CD4-positive, alpha-beta T cell treated with Interleukin-10 for 1 hour (primary cell): ENCODE results near the gene MED31.
"Not testable (repeated sequence)": the region's sequence is repeated elsewhere in the genome, so short reads cannot be mapped to it uniquely, and the experiment has no call there.

Source experiments
- DNase-seq: peaks from one replicate; pipeline ENCODE4 v3.0.0-alpha.2; 2020

Gene MED31

DNA sequence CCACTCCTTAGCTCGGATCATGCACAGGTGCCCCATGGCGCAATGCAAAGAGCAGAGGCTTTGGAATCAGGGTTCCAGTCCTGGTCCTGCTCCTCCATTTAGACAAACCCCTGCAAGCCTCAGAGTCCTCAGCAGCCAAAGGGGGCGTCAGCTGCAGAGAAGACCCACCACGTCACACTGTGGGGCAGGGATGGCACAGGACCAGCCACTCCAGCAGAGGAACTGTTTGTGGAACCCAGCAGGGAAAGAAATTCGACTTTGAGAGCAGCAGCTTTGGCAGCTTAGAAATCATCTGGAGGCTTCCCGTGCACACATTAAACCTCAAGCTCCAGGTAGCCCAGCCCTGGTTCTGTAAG lies 25.4 kb upstream of the MED31 start:
- DNase-seq: no peak

DNA sequence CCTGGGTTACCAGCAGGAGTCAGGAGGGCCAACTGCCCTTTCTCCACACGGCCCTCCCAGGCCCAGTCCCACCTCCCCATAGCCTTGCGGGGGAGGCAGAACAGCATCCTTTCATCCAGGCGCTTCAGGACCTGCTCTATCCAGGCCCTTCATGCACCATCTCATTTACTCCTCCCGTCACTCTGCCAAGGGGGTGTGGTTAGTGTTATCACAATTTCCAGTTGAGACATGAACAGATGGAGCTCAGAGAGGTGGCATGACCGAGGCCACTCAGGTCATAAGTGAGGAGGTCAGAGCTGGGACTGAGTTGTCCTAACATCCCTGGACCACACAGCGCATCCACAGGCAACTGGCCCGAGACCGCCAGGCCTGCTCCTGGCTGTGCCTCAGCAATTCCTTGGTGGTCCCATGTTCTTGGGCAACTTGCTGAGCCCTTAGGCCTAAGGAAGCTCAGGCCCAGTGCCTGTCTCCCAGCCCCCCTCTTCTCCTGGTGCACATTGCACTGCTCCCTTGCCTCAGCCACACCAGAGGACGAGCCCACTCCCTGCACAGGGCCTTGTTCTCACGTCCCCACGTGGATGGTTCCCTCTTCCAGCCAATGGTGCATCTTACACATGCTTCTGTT lies 23.9 kb upstream of the MED31 start:
- DNase-seq: no peak

DNA sequence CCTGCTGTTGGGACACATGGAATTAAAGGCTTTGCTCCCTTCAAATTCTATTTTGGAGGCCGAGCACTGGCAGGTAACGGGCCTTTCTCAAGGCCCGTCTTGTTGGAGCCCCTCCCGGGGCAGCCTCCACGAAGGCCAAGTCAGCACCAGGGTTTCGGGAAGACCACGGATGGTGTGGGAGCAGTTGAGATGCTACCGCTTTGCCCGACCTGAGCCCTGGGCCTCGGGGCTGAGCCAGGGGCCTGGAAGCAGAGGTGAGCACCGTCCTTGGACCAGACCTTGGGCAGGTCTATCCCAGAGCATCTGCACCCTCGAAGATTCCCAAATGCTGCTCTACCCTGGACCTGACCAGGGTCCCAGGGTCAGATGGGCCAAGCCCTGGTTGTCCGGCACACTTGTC lies 23.2 kb upstream of the MED31 start:
- no peak for DNase-seq

DNA sequence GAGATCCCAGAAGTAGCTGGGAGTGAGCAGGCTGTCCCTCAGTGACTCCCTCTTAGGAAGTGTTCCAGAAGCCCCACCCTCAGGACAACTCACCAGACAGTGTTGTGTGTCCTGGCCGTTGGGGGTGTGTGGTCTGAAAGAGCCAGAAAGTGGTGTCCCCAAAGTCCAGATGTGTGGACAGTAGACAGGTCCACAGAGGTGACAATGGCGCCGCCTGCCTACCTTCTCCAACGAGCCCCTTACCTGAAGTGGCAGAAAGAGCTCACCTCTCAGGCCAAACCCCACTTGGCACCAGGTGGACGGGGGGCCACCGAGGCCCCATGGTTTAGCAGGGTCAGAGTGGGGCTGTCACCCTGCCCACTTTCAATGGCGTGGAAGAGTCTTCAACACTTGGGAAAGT lies 20.0 kb upstream of the MED31 start:
- DNase-seq: no peak

DNA sequence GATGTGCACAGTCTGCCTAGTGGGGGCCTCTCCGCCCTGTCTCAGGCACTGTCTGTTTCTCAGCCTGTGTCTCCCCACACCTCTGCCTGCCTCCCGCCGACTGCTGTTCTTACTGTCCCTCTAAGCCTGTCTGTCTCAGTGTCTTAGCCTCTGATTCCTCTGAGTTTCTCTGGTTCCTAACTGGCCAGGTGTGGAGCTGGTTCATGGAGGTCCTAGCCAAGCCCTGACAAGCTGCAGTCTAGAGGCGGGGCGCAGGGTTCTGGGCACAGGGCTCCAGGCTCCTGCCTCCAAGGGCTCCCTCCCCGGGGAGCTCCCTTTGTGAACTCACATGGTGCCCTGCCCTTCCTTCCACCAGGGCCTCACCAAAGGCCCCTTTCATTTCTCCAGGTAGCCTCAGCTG lies 19.6 kb upstream of the MED31 start:
- DNase-seq: no peak

DNA sequence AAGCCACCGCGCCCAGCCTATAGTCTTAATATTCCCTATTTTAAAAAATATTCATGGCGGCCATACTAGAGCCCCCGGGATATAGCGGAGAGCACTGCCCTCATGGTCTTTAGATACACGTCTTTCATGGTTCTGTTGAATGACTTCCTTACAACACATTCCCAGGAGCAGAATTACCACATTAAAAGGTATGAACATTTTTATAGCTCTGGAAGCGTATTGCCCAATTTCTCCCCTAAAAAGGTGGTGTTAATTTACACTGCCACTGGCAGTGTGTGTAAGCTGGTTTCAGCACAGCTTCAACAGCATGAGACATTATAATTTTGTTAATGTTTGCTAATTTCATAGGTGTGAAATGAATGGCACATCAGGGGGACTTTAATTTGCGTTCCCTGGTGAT lies 19.2 kb upstream of the MED31 start:
- DNase-seq: no peak

DNA sequence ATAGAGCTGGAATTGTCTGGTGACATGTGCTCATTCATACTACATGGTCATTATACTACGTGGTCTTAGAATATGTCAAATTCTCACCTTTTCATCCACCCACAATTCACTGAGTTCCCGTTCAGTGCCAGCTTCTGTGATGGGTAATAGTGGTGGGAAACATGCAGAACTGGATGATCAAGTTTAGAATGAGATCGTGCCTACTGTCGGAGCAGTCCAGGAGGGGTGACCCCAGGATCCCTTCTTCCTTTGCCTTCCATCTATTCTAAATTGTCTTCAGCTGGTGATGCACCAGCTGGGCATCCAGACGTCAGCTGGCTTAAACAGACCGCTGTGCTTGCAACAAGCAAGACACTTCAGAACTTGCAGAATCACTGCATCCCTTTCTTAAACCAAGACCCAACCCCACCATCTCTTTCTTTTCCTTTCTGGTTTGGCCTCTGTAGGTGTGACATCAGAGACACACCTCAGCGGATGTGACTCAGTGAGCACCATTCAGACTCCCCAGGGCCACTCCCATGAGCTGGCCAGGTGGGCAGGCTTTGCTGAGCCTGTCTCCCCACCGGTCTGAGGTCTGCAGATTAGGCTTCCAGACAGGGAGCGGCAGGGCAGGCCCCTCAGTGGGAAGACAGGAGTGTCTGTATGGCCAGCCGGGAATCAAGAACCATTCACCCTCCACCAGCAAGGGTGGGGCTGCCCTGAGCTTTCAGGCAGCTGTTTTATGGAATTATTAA lies 18.2 kb upstream of the MED31 start:
- DNase-seq: no peak

DNA sequence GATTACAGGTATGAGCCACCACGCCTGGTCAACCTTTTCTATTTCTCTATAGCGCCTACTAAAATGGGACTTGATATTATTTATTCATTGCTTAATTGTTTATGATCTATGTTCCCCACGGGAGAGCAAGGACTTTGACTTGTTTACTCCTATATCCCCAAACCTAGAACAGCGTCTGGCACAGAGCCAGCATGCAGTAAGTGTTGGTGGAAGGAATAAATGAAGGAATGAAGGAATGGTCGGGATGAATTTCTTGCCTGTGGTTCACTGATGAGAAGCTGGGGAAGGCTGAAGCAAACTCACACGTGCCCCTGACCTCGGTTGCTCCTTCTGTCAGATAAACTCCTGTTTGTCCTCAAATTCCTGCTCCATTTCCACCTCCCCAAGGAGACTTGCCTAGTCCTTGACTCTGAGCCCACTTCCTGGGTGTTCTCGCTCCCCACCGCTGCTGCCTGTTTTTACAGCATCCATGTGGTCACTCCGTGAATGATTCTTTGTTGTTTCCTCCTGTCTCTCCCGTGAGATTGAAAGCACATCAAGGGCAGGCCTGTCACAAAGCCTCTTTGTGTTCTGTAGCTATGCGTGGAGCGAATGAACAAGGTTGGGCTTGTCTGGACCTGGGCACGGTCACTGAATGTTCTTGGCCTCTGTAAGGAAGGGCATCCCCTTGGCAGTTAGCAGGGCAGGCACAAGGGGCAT lies 17.5 kb upstream of the MED31 start:
- no peak for DNase-seq

DNA sequence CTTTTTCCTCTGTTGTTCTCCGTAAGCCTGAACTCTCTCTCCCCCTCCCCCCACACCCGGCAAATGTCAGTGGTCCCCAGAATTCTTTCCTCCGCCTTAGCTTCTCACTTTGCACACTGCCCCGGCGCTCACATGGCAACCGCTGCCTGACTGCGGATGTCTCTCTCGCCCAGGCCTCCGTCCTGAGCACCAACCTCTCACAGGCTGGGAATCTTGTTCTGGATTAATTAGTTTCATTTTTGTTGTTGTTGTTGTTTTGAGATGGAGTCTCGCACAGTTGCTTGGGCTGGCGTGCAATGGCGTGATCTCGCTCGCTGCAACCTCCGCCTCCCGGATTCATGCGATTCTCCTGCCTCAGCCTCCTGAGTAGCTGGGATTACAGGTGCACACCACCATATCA lies 16.8 kb upstream of the MED31 start:
- no peak for DNase-seq

DNA sequence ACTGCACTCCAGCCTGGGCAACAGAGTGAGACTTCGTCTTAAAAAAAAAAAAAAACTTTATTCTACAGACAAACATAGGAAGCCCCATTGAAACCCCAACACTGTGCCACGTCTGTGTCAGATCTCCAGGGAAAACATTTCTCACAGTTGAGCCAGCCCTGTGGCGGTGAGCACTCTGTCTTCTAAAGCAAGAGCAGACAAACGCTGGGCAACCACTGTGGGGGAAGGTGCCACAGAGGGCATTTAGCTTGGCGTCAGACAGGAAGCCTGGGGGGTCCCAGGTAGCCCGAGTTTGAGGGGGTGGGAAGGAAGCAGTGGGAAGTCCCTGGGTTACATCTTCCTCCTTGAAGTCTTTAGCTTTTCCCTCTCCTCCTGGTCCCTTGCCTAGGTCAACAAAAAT lies 16.1 kb upstream of the MED31 start:
- DNase-seq: no peak

DNA sequence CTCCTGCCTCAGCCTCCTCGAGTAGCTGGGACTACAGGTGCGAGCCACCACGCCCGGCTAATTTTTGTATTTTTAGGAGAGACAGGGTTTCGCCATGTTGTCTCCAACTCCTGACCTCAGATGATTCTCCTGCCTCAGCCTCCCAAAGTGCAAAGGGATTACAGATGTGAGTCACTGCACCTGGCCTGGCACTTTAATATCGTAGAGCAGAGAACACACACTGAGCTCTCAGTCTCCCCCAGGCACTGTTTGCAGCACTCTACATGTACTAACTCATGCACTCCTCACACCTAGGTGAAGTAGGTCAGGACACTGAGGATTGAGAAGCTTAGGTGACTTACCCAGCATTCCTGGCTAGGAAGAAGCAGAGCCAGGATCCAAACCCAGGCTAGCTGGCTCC lies 15.2 kb upstream of the MED31 start:
- DNase-seq: no peak

DNA sequence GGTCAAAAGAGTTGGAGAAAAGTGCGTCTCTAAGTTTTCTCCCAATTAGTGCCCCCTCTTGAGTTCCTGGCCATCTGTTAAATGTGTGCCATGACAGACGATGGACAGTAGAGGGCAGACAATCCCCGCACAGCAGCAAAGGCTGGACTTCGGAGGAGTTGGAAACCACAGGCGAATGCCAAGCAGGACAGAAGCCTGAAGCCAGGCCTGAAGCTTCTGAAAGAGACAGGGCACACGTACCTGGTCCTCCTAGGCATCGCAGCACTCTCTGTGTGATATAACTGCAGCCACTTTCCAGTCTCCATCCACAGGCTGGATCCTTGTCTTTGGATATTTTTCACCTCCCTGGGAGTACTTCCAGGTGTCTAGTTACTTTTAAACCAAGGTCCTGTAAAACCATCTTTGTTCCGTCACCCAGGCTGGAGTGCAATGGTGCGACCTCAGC lies 14.7 kb upstream of the MED31 start:
- DNase-seq: peak; percentile 62

DNA sequence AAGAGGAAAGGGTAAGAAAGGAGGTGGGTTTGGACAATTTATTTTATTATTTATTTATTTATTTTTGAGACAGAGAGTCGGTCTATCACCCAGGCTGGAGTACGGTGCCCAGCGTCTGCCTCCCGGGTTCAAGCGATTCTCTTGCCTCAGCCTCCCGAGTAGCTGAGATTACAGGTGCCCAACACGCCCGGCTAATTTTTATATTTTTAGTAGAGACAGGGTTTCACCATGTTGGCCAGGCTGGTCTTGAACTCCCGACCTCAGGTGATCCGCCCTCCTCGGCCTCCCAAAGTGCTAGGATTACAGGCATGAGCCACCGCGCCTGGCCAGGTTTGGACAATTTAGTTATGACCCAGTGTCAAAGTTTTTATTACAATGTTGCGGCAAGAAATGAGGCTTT lies 11.8 kb upstream of the MED31 start:
- DNase-seq: not testable (repeated sequence)

DNA sequence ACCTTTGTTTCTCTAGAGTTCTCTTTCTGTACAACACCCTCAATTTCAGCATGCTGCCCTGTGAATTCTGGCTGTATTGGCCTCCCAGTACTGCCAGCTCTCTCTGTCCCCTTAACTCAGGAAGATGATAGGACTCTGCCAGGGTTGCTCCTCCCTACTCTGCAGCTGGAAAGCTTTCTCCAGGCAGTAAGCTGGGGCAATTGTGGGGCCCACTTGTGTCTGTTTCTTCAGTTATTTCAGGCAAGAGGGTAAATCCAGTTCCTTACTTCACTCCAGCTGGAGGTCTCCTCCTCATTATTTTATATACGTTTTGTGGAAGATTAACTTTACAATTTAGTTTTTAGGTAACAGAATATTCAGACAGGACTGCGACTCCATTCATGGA lies 10.1 kb upstream of the MED31 start:
- DNase-seq: no peak

DNA sequence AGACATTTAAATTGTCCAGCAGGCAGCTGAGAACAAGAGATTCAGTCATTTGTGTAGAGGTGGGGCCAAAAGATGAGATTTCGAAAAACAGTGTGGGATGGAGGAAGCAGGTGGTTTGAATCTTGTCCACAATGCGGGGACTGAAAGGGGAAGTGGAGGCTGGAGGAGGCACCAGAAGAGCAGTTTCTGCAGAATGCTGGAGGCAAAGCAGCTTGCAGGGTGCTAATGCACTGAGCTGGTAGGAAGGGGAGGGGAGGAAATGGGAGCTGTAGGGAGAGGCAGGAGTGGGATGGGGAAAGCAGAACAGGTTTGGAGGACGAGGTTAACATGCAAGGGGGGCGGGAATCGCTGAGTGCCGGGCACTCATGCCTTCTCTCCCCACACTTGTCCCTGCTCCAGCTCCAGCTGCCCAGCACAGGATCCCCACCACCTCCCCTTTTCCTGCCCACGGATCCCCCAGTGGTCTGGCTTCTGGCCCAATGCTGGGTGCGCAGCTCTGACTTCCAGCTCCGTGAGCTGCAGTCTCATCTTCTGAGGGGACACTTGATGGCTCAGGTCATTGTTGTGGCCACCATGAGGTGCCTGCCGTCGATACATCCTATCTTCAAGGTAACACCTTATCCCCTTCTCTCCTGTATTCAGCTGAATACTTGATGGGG lies 9.5 kb upstream of the MED31 start:
- DNase-seq: no peak

DNA sequence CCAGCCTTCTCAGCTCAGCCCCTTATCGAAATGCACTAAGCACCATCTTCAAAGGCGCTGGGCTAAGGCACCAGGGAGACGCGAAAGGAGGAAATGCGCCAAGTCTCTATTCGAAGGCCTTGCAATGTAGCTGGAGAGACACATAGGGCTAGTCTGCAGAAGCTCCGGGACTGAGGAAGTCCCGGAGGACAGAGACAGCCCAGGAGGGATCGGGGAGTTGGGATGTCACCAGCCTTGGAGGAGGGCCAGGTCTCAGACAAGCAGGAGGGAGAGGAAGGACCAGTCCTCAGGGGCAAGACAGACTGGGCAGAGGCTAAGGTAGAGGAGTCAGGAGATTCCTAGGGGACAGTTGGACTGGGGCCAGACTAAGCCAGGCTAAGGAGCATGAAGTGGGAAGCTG lies 8.7 kb upstream of the MED31 start:
- no peak for DNase-seq

DNA sequence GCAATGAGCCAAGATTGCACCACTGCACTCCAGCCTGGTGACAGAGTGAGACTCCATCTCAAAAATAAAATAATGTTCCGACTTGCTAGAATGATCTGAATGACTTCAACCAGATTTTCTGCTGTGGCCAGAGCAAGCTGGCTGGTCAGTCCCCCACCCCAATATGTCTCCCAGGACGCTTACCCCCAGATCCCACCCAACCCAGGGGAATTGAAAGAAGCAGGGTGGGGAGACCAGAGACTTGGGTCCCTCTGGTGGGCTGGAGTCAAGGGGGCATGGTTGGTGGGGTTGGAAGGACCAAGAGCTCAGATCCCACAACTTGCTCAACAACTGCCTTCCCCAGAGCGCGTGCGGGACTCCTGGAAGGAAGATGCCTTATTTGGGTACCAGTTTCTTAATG lies 7.0 kb upstream of the MED31 start:
- not testable (repeated sequence) for DNase-seq

DNA sequence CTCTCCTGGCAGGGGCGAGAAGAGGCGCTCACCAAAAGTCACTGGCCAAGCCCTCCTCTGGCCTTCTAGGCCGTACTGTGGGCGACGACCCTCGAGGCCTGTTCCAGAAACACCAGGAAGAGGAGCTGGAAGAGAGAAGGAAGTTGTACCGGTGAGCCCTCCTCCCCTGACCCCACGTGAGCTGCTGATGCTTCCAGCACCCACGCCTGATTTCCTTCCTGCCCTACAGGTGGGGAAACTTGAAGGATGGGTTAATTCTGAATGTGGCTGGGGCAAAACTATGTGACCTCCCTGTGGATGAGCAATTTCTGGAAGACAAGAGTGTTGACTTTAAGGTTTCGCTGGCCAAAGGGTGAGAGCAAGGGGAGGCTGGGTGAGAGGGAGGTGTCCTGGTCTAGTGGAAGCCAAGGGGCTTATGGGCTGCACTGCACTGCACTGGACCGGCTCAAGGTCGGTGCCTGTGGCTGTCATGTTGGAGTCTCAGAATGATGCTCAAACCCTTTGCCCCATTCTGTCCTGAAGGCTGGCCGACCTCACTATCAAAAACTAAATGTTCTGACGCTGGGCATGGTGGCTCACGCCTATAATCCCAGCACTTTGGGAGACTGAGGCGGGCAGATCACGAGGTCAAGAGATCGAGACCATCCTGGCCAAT lies 6.4 kb upstream of the MED31 start:
- no peak for DNase-seq

DNA sequence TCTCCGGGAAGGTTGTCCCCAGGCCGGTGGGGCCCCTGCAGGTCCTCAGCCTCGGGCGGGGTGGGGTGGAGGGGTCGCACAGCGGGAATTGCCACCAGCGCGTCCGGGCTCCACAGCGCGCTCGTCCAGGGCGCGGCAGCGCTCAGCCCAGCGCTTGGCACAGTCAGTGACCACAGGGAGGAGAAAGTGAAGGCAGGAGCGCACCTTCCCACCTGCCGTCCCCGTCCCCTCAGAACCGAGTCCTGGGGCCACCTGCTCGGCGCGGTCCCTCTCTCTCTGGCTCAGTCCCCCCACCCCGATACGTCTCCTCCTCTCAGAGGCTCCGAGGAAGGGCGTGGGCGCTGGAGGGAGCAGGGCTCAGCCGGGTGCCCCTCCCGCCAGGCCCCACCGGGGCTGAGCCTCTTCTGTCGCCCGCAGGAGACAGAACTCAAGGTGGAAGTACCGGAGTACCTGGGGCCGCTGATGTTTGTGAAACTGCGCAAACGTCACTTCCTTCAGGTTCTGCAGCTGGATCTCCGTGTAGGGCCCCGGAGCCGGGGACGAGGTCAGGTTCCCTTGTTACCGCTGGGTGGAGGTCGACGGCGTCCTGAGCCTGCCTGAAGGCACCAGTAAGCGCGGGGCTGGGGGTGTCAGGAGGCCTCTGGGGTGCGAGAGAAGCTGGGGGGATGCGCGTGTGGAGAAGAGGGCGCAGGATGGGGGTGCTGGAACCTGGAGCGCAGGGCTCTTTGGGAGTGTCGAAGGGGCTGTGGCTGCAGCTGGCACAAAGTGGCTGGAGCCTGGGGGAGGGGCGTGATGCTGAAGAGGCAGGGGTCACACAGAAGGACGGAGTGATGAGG lies 5.6 kb upstream of the MED31 start:
- peak; percentile 66 for DNase-seq

DNA sequence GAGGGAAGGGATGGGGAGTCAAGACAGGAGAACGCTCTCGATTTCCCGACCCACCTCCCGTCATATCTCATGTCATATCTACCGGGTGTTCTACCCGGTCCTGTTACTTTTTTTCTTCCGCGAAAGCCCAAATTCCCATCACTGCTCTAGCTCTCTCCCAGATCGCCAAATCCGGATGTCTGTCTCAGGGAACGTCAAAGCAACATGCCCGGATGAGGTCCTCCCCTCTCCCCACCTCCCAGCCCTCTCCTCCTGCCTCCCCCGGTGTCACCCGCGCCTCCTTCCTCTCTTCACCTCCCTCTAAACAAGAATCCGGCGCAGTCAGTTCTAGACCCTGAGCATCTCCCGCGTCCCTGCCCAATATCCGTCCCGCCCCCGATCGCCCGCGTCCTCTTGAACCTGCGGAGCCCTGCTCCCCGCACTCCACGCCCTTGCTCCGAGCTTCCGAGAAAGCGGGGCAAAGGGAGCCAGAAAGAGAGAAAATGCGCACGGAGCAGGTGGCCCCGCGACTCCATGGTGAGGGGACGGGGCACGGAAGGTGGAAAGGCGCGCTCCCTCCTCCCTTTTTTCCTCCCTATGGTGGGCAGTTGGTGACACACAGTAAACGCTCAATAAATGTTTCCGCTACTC lies 4.4 kb upstream of the MED31 start:
- DNase-seq: not testable (repeated sequence)

DNA sequence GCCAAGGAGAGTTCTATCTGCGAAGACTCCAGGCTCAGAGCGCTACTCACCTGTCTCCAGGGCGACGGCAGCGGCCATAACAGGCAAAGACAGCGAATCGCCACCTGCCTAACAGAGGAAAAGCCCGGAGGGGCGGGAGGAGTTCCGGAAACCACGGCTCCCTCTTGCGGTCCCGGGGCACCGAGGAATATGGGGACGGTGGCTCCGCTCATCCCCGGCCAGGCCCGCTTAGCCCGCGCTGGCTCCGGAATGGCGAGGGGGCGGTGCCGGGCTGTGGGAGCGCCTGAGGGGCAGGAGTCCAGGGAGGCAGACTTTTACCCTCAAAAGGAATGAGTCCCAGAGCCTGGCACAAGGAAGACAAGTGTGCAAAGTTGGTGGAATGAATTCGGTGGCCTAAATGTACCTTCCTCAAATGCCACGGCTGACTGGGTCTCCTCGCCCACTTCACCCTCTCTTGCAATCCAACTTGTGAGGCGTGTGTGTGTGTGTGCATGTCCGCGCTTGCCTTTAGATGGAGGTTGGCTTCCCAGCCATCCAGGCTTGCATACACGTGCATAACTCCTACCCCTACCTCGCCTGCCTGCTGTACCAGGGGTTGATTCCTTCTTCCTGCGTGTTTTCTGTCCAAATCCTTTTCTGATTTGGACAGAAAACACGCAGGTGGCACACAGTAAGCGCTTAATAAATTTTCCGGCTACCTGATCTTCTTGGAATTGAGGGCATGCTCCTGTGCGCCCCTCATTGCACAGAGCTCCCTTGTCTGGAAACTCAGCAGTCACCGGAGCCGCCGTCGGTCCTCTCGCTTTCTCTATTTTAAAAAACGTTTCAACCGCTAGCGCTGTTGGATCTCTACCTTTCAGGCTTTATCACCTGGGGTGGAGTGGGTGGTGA lies 3.7 kb upstream of the MED31 start:
- DNase-seq: no peak
